Subcutaneous adipose tissue (tissue), 4 donors: ENCODE data around the gene NT5M. TPM values are rescaled to one million over a fixed set of nuclear protein-coding genes. Genes with fewer than 3 reads are reported as not detected.

Source experiments
- total RNA-seq, 4 donors: library from RNA; depleted of rRNA; stranded (reverse); fragments of >200 nt; gene quantifications; one replicate each; pipeline ENCODE4 v1.1.0, GENCODE V29; 2016
- TF ChIP-seq, protein P1 (sequence below): fragments of 450-650 bp; IDR thresholded peaks from one replicate; pipeline ENCODE4 v1.5.1; 2016; ENCODE audit warnings: low read depth, mild to moderate bottlenecking, control low read depth, antibody characterized with exemption, moderate library complexity

NT5M gene
- 1 to 10 TPM; 2.1 to 2.6 (median 2.4) TPM for total RNA-seq

DNA sequence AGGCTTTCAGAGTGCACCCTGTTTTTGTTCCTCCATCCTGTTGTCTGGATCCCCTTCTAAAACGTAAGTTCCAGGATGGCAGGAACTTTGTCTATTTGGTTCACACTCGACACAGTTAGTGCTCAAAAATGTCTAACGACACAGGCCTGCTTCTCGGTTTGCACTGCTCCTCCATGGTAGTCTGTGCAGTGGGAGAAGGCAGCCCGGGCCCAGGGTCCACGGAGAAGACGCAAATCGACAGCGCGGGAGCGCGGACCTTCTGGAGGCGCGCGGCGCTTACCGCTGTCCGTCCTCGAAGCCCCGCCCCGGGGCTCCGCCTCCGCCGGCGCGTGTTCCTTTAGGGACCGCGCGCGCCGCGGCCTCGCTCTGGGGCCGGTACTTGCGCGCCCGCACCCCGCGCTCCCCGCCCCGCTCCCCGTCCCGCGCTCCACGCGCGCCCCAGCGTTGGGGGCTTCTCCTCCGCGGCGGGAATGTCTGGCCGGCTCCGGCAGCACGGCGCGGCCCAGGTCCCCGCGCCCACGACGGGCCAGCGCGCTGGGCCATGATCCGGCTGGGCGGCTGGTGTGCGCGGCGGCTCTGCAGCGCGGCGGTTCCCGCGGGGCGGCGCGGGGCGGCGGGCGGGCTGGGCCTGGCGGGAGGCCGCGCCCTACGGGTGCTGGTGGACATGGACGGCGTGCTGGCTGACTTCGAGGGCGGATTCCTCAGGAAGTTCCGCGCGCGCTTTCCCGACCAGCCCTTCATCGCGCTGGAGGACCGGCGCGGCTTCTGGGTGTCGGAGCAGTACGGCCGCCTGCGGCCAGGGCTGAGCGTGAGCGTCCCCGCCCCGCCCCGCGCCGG, at the start of gene NT5M:
TSS of gene NT5M (plus strand) at position 364 of the 837 bp plus-strand sequence. CDS start at position 542, 178 bp downstream.
- TF ChIP-seq, protein P1, sequence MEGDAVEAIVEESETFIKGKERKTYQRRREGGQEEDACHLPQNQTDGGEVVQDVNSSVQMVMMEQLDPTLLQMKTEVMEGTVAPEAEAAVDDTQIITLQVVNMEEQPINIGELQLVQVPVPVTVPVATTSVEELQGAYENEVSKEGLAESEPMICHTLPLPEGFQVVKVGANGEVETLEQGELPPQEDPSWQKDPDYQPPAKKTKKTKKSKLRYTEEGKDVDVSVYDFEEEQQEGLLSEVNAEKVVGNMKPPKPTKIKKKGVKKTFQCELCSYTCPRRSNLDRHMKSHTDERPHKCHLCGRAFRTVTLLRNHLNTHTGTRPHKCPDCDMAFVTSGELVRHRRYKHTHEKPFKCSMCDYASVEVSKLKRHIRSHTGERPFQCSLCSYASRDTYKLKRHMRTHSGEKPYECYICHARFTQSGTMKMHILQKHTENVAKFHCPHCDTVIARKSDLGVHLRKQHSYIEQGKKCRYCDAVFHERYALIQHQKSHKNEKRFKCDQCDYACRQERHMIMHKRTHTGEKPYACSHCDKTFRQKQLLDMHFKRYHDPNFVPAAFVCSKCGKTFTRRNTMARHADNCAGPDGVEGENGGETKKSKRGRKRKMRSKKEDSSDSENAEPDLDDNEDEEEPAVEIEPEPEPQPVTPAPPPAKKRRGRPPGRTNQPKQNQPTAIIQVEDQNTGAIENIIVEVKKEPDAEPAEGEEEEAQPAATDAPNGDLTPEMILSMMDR: no peak

DNA sequence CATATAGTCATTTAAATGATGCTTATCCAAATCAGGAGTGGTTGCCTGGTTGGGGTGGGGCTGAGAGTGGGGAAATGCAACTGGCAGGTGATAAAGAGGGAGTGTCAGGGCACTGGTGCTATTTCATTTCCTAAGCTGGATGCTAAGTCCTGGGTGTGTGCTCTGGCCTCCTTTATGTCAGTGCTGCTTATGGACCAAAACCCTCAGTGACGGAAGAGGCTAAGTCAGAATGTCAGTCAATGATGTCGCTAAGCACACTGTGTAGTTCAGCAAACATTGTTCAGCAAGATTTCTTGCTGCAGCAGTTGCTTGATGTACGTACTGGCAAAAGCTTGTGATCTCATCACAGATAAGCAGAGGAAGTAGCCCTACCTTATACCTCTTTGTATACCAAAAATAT, 49.8 kb upstream of the NT5M start:
- TF ChIP-seq, protein P1: no peak

DNA sequence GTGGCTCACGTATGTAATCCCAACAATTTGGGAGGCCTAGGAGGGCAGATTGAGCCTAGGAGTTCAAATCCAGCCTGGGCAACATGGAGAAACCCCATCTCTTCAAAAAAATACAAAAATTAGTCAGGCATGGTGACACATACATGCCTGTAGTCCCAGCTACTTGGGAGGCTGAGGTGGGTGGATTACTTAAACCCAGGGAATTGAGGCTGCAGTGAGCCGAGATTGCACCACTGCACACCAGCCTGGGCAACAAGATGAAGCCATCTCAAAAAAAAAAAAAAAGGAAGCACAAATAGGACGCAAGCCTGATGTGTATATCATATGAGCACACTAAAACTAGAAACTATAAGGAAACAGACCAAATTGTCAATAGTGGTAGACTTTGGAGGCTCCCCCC, 49.1 kb upstream of the NT5M start:
- TF ChIP-seq, protein P1: no peak

DNA sequence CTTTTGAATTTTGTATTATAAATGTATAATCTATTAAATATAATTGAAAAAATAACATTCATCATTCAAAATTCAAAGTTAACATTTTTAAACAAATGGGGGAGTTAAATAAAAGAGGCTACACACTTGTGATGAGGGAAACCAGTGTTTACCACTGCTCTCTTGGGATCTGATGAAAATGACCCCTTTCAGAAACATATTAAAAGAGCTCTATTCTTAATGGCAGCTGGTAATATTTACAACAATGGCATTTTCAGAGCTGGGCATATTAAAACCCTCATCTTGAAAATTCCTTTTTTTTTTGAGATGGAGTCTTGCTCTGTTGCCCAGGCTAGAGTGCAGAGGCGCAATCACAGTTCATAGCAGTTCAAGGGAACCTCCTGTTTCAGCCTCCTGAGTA, 46.9 kb upstream of the NT5M start:
- TF ChIP-seq, protein P1: no peak

DNA sequence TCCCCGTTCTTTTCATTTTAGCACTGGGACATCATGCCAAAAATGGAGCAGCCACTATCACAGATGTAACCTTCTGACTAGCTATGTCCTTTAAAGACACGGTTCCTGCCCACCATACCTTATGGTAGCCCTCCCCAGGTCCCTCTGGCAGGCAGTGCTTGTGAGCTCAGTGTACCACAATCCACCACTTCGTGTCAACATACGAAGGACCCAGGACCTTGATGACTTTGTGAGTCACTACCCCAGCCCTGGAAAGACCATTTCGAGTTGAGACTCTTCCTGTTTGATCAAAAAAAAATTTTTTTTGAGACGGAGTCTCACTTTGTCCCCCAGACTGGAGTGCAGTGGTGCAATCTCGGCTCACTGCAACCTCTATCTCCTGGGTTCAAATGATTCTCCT, 45.2 kb upstream of the NT5M start:
- TF ChIP-seq, protein P1: no peak

DNA sequence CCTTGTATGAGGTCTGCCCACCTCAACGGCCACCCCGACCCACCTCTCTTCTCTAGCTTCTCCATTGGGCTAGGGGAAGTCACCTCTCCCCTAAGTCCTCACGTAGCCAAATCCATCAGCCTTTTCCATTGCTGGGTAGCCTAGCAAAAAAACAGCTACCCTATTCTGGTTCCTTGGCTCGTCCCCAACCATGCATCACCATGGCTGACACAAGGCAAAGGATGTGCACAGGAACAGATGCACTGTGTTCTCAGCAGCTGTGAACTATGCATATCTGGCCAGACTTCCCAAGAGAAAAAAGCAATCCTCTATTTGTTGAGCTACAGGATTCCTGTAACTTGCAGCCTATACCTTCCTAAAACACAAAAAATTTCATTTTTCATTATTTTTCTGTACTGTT, 44.2 kb upstream of the NT5M start:
- TF ChIP-seq, protein P1: no peak

DNA sequence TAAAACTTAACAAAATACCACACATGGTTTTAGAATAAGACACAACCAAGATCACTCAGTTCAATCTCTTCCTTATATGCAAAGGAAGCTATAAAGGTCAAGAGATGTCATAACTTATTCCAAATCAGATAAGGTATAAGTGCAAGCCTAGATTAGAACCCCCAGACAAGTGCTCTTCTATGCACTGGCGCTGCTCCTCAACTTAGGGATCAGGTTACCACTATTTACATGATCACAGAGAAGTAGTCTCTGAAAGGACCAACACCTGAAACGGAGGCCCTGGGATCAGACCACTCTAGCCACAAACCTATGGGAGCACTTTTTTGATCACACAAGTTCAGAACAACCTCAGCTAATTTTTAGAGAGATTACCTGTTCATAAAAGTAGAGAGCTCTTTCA, 38.7 kb upstream of the NT5M start:
- TF ChIP-seq, protein P1: no peak
